Measurements from ENCODE around the gene NLRP12.

DNA sequence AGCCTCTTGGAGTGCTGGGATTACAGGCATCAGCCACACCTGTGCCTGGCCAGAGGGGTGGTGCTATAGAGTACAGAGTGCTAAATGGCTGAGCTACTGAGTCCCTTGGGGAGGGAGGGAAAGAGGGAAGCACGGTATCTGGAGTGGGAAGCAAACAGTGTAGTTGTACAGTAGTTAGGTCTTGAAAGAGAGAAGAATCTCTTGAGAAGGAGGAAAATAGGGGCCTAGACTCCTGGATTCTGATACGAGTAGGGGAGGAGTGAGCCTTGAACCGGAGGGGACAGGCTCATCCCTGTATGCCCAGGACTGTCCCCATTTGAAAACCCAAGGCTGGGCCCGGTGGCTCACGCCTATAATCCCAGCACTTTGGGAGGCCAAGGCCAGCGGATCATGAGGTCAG is 48.6 kb upstream of the NLRP12 start:
- TF ChIP-seq, protein P1, sequence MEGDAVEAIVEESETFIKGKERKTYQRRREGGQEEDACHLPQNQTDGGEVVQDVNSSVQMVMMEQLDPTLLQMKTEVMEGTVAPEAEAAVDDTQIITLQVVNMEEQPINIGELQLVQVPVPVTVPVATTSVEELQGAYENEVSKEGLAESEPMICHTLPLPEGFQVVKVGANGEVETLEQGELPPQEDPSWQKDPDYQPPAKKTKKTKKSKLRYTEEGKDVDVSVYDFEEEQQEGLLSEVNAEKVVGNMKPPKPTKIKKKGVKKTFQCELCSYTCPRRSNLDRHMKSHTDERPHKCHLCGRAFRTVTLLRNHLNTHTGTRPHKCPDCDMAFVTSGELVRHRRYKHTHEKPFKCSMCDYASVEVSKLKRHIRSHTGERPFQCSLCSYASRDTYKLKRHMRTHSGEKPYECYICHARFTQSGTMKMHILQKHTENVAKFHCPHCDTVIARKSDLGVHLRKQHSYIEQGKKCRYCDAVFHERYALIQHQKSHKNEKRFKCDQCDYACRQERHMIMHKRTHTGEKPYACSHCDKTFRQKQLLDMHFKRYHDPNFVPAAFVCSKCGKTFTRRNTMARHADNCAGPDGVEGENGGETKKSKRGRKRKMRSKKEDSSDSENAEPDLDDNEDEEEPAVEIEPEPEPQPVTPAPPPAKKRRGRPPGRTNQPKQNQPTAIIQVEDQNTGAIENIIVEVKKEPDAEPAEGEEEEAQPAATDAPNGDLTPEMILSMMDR (IDR thresholded peaks at IDR 0.05 in 8 of 11, conservative IDR thresholded peaks at IDR 0.05 in 3 of 11): no peak
- TF ChIP-seq POLR2A (IDR thresholded peaks at IDR 0.05): no peak
- TF ChIP-seq POLR2AphosphoS5 (IDR thresholded peaks at IDR 0.05): no peak
